ENCODE data around the gene LARGE1.

Gene LARGE1

DNA sequence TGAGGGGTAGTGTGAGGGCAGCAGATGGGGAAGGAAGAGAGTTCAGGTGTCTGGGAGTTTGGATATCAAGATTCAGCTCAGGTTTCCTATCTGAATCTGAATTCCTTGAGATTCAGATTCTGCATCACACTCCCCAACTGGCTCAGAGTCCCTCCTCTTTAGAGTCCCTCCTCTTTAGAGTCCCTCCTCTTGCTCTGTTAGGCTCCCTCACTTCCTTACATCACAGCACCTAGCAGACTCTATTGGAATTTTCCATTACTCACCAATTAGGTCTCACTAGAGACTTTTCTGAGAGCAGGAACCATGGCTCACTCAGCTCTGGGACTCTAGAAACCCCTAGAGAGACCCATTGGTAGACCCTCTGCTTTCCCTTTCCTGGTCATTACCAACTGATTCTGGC, 558.7 kb downstream of the LARGE1 start:
- DNase-seq (ENCODE audit: low read depth), result no peak

DNA sequence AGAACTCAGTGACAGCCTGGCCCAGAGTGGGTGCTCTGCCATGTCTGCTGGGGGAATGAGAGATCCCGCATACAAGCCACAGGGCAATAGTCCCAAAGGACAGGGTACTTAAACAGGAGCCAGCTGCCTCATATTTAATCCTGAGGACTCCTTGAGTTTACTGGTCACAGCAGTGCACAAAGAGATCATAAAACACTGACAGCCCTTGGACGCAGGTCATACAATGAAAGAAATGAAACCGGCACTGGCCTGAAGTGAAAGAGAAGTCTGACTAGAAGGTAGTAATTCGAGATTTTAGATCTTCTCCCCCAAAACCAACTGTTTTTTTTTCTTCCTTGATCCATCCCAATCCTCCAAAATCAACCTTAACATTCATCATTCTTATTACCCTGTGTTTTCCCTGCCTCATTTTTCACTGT, 562.3 kb downstream of the LARGE1 start:
- DNase-seq (ENCODE audit: low read depth), result no peak

DNA sequence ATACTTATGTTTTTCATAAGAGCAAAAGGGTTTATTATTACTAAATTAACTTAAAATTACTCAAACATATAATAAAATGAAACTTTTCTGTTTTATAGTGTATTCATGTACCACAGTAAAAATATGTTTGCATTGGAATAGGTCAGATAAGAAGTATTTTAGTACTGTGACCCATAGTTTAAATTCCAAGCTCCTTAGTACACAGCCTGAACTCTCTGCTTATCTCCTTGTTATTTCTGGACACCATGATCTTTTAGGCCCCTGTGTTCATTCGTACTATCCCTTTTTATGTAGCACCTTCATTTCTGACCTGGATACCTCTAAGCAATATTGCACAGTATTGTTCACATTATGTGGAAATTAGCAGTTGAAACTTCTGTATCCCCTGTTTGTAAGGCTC, 565.3 kb downstream of the LARGE1 start:
- no peak for DNase-seq (ENCODE audit: low read depth)

DNA sequence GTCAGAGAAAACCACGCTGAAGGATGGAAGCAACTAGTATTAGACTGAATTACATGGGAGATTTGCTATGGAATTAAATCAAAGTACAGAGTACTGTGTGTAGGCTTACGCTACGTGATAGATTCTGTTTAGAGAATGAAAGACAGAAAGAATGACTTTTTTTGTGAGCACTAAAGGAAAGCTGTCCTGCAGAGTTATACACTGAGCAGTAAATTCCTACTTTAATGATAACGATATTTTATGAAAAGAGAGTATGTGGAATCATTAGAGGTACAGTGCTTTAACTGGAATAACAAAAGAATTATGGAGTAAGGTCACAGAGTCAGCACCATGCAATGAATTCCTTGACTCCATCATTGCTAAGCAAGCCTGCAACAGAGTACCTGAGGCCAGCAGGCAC, 566.8 kb downstream of the LARGE1 start:
- no peak for DNase-seq (ENCODE audit: low read depth)

DNA sequence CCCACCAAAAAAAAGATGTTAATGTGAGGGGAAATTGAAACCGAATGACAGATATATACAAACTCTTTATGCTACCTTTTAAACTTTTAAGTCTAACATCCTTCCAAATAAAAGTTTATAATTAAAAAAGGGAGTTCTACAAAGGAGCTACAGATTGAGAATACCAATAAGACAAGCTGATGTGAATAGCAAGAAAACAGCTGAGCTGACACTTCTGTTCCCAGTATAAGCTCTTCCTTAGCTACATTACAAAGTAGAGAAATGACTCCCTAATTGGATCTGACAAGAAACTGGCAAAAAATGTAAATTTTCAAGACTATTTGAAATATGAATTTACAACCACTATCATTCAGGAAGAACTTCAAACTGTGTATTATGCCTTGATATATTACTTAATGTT, 567.5 kb downstream of the LARGE1 start:
- DNase-seq (ENCODE audit: low read depth), result no peak

DNA sequence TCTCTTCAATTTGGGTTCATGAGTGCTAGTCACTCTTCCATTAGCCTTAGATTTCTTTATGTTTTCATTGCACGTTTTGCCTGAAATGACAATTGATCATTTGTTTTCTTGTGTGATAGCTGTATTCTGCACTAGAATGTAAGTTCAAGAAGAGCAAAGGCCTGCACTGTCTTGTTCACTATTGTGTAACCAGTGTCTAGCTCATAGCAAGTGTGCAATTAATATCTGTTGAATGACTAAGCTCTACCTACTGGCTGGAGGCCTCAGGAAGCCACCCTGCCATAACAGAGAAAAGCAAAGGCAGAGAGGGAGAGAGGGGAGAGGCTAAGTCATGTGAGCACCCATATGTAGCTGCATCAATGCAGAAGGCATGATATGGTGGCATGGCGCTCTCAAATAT, 569.3 kb downstream of the LARGE1 start:
- no peak for DNase-seq (ENCODE audit: low read depth)

DNA sequence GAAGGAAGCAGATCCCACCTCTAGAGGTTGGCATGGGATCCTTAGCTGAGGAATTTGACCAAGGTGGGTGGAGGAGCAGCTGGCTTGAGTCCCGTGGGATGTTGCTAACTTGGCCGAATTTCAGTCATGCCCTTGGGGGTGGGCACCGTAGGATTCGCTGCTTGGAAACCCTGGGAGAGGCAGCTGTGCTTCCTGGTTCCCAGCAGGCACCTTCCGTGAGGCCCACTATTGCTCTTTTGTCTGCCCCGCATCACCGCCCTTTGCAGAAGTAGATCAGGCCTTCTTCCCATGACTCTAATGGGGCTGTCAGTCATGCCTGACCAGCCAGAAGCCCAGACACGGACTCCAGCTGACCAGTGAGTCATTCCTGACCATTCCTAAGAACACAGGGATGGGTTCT, 569.8 kb downstream of the LARGE1 start:
- no peak for DNase-seq (ENCODE audit: low read depth)

DNA sequence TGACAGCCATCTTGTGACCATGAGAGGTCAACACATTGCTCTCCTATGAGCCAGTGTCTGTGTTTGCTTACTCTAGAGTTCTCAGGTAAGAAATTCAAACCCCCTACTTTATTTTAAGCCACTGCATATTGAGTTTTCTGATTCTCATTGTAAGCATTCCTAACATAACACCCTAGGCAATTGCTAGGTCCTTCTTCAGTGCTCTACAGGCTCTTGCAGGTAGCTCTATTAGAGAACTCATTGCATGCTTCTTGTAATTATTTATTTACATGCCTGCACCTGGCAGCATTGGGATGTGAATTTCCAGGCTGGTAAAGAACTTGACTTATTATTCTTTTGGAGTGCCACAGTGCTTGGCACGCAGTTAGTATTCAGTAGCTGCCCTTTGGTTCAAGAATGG, 573.3 kb downstream of the LARGE1 start:
- no peak for DNase-seq (ENCODE audit: low read depth)

DNA sequence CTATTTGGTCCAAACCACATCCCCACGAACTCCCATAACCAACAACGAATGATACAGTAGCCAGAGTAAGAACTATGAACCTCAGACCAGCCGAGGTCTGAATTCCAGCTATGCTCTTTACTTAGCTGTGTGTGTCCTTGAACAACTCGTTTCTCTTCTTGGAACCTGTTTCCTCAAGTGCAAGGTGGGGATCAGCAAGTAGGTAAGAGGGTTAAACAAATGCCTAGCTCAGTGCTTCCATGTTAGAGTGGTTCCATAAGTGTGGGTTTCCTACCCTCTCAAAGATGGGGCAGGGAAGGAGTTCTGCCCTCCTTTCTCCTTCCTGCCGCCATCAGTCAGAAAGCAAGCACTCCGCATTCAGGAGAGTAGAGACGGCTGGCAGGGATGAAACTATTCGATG, 578.7 kb downstream of the LARGE1 start:
- DNase-seq (ENCODE audit: low read depth), result no peak

DNA sequence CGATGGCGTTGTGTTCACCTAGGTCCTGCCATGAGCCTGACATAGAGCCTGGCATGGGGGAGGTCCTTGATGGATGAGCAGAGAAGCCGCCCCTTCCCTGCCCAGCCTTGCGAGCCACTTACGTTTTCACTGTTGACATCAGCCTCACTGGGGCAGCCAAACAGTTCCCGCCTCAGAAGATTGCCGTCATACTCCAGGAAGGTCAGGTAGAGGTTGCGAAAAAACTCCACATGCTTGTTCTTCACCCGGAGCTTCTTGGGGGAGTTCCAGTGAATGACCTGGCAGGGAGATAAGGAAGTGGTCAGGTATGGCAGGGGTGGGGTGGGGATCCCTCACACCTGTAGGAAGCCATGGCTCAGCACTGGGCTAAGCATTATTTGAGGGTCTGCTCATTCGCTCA, 582.8 kb downstream of the LARGE1 start:
- DNase-seq (ENCODE audit: low read depth), result no peak

DNA sequence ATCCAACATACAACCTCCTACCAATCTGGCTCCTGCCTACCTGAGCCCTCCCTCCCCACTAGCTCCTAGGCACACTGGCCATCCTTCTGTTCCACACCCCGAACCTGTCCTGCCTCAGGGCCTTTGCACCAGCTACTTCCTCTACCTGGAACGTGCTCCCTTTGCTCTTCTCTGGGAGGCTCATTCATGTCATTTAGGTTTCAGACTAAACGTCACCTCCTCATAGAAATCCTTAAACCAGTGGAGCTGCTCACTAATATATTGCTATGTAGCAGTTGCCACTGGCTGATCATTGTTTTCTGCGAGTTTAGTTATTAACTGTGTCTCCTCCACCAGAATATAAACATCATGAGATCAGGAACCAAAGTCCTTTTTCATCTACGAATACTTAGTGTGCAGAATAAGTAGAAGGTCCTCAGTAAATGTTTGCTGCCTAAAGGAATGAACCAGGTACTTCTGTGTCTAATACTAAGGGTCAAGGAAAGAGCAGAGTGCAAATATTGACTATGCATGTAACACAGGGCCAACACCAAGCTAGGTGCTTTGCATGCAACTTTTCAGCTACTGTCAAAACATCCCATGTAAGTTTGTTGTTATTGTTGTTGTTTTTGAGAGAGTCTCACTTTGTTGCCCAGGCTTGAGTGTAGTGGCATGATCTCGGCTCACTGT, 584.5 kb downstream of the LARGE1 start:
- no peak for DNase-seq (ENCODE audit: low read depth)

DNA sequence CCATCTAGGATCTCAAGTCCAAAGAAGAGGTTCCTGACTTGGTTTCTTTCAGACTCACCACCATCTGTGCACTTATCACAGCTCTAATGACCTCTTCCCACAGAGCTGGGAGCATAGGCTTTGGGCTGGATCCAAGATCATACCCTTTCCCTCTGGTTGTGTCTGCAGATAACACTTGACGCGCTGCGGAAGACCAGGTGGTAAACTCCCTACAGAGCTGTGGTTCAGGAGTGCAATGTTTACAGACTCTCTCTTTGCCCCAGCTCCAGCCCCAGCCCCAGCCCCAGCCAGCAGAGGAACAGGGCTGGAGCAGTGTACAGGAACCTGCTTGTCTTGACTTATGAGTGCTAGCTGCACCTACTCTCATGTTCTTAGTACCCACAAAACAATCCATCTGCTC, 587.7 kb downstream of the LARGE1 start:
- DNase-seq (ENCODE audit: low read depth), result no peak

DNA sequence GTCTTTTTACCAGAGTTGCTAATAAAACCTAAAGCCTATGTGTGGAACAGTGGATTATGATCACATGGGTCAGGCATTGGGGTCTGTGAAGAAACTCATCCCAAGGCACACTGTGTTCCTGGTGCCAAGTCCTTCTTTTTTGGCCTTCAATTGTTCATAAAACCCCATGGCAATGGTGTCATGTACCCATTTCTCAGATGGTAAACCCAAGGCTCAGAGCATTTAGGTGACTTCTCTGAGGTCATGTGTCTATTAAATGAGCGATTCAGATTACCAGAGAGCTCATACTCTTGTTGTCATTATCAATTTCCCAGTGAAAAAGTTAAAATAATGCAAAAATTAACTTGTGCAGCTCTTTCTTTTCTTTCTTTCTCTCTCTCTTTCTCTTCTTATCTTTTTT, 589.3 kb downstream of the LARGE1 start:
- no peak for DNase-seq (ENCODE audit: low read depth)

DNA sequence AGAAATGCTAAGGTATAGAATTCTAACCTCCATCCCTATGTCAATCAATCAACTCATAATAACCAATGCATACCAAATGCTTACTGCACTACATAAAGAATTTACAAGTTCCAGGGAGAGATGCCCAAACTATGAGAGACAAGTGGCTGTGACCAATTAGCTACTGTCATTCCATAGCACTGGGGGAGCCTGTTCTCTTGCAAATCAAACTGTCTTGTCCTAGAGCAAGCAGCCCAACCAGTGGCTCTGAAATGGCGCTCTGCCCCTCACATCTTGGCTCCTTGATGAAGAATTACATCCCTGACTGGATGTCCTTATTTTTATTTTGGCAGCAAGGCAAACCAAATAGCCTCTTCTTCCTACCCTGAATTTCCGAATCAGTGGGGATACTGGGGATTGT, 589.7 kb downstream of the LARGE1 start:
- DNase-seq (ENCODE audit: low read depth), result no peak

DNA sequence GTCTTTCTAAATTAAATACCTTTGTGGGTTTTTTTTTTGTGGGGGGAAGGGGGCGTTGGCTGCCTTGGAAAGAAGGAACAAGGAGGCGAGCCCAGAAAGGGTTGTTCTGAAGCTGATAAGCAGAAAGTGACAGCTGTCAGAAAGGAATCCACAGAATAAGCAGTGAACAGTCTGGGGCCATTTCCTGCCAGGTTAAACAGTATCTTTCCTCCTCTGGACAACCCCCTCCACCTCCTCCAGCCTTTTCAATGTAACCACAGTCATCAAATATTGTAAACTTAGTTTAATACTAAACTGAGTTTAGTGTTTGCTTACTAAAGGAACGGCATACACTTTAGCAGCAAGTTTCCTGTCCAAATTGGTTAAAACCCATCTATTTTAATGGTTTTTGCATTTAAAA, 590.9 kb downstream of the LARGE1 start:
- no peak for DNase-seq (ENCODE audit: low read depth)

DNA sequence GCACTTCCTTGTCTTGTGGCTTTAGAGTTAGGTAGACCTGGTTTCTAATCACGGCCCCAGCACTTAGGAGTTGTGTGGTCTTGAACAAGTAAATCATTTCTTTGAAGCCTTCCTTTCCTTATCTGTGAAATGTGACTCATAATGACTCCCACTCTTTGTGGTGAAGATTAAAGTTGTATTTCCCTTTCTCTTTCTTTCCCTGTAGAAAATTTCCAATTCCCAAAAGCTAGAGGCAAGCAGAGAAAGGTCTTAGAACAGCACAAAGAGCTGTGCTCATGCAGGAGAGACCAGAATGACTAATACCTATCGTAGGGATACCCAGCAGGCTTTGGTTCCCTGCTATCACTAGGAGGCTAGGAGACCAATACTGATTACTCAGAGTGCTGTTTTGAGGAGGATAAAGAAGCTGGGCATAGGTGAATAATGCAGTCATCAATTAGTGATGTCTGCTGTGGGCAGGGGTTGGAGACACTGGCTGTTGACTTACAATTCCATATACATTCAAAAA, 591.4 kb downstream of the LARGE1 start:
- DNase-seq (ENCODE audit: low read depth), result no peak

DNA sequence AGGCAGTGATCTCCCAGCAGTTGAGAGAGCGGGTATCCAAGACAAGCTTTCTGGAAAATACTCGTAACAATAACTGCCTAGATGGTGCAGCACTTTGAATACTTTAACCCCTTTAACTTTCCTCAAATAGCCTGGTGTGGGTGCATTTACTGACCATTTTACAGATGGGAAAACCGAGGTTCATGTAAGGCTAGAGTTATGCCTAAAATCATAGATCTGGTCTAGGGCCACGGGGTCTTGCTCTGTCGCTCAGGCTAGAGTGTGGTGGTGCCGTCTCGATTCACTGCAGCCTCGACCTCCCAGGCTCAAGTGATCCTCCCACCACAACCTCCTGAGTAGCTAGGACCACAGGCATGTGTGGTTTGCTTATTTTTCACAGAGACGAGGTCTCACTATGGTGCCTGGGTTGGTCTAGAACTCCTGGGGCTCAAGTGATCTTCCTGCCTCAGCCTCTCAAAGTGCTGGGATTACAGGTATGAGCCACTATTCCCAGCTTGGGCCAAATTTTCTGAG, 592.9 kb downstream of the LARGE1 start:
- DNase-seq (ENCODE audit: low read depth), result no peak

DNA sequence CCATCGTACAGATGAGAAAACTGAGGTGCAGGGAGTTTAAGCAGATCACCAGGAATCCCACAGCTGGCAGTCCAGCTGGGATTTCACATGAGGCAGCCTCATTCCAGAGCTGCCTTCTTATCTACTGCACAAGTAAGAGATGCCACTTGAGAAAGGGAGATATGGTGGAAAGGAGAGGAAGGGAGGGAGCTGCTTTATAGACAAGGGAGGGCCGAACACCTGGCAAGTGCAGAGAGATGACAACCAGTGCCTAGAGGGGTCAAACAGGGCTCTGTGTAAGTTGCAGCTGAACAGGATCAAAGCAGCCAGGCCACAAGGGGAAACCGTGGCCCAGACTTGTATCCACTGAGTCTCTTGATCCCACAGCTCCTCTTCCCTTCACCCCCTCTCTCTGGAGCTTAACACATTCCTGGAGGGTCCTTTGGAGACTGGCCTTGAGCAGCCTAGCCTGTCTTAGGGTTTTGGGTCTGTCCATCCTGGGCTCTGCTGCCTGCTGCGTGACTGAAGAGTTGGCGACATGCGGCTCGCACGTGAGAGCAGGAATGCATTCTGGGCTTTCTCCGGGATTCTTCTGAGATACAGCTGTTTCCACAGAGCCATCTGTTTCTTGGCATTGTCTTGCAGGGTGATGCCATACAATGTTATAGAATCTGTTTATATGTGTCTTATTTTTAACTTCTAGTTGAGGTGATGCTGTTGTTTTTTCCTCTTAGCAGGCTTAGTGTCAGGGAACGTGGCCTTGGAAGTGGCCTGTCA, 593.6 kb downstream of the LARGE1 start:
- DNase-seq (ENCODE audit: low read depth), result no peak

DNA sequence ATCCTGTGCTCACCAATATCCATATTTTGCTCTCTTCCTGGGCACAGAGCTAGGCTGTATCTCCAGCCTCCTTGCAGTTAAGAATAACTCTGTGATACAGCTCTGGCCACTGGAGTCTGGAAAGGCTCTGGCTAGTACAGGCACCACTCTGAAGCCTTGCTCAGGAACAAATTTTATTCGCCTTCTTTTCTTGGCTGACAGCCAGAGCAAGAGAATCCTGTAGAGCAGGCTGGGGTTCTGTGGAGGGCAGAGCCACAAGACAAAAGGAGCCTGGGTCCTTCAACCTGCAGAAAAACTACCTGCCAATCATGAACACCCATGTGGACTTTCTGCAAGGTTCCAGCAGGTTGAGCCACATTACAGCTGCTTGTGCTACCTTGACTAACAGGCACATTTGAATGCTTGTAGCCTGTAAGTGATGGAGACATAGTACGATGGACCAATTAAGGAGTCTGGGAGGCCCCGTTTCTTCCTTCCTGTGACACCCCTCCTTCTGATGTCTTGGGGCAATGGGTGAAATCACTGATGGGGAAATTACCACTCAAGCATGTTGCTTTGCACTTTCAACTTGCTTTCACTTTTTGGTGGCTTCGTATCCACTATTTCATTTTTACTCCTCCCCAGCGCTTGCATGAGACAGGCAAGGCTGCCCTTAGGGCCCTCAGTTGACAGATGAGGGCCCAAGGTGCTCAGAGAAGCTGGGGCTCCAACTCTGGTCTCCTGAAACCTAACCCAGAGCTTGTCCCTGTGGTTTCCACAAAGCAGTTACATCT, 594.9 kb downstream of the LARGE1 start:
- DNase-seq (ENCODE audit: low read depth), result no peak

DNA sequence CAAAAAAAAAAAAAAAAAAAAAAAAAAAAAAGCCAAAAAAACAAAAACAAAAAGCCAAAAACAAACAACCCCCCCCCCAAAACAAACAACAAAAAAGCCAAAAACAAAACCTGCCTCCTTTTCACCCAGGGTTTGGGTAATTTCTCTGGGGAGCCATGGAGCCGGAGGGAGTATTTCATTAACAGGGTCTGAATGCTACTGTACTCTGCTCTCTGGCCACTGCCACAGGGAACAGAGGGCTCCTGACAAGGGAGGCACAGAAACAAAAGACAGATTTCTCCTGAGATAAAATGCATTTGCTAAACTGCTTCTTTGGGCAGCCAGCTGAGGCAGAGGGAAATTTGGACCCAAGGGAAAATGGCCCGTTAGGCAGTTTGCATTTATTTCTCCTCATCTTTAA, 596.0 kb downstream of the LARGE1 start:
- no peak for DNase-seq (ENCODE audit: low read depth)

DNA sequence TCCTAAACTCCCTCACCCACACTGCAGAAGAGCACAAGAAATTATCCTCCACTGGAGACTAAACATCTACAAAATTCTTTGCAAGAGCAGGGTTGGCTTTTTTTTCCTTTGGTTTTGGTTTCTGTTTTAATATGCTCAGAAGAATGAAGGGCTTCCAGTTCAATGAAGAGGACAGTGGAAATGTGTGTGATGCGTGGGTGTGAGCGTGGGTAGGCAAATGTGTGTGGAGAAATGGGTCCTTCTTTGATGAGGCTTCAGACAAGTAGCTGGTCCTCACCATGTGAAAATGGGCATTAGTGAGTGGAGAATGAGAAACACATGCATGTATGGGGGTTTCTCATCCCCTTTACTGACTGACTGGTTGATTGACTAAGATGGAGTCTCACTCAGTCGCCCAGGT, 598.8 kb downstream of the LARGE1 start:
- DNase-seq (ENCODE audit: low read depth), result no peak

DNA sequence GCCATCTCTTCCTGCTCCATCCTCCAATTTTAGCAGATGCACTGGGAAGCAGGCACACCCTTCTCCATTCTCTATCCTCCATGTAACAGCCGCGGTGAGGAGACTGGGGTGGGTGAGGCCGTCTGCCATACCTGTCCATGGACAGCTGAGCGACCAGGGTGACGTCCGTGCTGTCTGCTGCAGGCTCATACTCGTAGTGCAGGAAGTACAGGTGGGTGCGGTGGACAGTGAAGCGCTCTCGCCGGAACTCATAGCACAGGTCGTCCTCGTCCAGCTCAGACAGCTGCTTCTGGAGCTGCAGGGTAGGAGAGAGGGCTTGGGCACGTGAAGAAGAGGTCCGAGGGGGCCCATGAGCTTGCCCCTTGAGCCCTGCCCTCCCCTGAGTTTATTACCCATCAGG, 604.3 kb downstream of the LARGE1 start:
- no peak for DNase-seq (ENCODE audit: low read depth)

DNA sequence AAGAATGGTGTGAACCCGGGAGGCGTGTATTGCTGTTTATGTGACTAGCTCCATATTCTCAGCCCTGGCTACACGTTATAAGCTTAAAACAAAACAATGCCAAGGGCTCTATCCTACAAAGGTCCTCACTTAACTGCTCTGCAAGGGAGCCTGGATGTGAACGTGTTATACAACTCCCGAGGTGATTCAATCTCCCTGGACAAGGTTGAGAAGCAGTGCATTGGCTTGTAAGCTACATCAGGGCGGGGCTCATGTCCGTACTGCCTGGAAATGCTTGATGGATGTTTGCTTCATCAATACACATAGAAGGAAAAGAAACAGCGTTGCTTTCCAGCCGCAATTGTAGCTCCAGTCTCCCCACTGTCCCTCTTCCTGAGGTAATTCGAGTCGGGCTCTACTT, 605.2 kb downstream of the LARGE1 start:
- DNase-seq (ENCODE audit: low read depth), result no peak
